Left forelimb (tissue), 1 donor: Measurements from ENCODE around the gene C2CD3.

Source experiments
- DNase-seq: peaks from one replicate; pipeline ENCODE4 v3.0.0-alpha.2; 2018; ENCODE audit warnings: low spot score

C2CD3 gene

DNA sequence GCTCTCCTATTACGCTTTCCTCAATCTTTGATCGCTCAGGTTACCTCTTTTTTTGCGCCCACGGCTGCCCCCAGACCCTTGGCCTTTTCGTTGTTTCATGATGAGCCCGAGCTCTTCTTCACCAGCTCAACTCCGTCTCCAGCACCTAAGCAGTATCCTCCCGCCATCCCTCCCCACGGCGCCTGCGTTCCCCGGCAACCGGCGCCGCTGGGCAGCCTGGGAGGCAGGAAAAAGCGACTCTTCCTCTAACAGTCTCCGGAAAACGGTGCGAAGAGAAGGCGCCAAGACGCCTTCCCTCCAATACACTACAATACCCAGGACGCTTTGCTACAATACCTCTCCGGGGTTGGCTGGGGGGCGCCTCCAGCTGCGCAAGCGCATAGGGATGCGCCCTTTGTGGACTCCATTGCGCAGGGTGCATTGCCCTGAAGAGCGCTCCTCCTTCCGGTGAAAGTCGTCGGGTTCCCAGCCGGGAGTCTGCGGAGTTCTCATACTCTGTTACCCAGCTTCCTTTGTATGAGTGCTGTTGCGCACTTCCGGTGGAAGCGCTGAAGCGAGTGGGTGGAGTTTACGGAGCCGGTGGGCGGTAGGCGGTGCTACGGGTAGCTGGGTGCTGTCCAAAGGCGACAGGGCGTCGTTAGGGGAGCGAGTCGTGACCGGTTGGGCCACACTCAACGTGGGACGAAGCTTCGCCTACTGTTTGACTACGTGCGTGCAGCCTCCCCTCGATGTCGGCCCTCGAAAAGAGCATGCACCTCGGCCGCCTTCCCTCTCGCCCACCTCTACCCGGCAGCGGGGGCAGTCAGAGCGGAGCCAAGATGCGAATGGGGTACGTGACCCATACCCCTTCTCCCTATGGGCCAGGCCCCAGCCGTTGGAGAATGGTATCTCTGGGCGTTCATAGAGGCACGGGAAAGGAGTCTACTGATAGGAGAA, at the start of gene C2CD3, which contains the start of gene PPME1:
TSS of gene C2CD3 (minus strand) at position 309 of the 936 bp plus-strand sequence. CDS start at position 99, 210 bp downstream.
TSS of gene PPME1 (plus strand) at position 596 of the 936 bp plus-strand sequence. CDS start at position 729, 133 bp downstream.
- DNase-seq = peak; percentile 98

DNA sequence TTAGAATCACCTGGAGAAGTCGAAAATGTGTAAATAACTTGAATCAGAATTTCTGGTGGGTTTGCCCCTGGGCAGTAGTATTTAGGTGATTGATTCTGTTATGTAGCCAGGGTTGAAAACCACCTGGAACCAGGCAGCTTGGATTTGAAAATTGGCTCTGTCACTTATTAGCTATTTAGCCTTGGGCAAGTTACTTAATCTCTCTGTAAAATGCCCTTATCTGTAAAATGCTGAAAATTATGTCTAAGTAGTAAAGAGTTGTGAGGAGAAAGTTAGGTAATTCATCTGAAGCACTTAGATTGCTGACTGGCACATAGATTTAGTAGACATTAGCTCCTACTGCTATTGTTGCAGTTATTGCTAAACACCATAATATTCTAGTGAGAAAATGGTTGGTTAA, 49.6 kb upstream of the C2CD3 start:
- DNase-seq = no peak

DNA sequence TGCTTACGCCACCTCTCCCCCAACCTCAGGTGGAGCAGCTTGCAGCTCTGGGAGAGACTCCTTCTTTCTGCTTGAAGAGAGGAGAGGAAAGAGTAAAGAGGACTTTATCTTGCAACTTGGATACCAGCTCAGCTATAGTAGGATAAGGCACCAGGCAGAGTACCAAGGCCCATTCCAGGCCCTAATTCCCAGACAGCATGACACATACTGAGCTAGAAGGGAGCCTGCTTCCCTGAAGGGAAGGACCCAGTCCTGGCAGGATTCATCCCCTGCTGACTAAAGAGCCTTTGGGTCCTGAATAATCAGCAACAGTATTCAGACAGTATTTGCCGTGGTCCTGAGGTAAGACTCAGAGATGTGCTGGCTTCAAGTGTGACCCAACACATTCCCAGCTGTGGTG, 41.7 kb upstream of the C2CD3 start:
- no peak for DNase-seq

DNA sequence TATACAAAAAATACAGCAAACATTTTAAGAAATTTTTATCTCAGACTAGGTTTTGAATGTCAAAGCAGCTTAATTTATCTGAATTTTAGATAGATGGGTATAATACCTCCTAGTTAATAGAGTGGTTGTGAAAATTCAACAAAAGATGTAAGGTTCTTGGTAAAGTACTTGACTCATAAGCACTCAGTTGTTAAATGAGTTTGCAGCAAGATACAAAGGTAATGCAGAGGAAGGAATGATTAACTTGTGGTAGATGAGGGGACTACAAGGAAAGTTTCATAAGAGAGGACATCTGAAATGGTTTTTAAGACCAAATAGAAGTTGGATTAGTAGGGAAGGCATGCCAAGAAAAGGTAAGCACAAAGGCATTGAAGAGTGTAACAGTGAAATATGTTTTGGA, 37.7 kb upstream of the C2CD3 start:
- DNase-seq = no peak

DNA sequence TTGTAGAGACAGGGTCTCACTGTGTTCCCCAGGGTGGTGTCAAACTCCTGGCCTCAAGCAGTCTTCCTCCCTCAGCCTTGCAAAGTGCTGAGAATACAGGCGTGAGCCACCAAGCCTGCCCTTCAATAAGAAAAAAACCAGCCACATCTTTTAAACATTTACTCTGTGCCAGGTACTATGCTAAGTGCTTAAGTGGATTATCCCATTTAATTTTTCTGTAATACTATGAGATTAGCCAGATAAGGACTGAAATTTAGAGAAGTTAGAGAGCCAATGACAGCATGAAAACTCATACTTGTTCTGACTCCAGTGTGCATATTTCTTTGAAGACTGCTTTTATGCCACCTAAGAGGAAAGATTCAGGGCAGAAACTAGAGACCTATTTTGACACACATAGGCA, 35.9 kb upstream of the C2CD3 start:
- DNase-seq = no peak

- no peak for DNase-seq
These were observed 34.4 kb upstream of the C2CD3 start for GRCh38 chr11:74205181-74205580.

DNA sequence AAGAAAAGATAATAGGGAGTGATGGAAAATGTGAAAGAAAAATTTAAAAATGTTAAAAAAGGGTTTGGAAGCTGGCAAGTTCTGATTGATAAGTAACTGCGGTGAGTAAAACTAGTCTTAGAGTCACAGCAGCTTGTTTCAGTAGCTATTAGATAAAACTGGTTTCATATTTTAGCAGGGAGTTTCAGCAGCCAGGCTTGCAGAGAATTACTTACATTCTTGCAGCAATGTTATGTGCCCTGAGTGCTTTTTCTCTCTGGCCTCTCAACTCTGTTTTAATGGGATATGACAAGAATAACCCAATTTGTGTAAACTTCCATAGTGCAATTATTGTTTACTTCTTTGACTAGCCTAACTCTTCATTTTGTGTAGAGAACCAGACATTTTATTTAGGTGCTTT, 33.9 kb upstream of the C2CD3 start:
- no peak for DNase-seq

- DNase-seq = no peak
These were observed 33.2 kb upstream of the C2CD3 start for GRCh38 chr11:74203966-74204365.

- no peak for DNase-seq
These were observed 26.1 kb upstream of the C2CD3 start for GRCh38 chr11:74196781-74197486.

DNA sequence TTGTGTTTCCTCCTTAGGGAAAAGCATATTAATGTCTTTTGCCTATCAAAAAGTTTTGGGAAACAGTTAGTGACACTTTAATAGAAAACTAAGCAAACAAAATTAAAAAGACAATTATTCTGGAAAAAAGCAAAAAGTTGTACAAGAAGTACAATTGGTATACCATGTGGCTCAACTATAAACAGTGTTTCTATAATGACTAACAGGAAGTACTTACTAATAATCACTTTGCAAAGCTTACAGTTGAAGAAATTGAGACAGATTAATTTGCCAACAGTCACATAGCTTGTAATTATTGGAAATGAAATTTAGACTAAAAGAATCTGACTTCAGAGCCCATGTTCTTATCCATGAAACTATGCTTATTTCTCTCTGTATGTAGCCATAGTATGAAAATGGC, 25.0 kb upstream of the C2CD3 start:
- no peak for DNase-seq

DNA sequence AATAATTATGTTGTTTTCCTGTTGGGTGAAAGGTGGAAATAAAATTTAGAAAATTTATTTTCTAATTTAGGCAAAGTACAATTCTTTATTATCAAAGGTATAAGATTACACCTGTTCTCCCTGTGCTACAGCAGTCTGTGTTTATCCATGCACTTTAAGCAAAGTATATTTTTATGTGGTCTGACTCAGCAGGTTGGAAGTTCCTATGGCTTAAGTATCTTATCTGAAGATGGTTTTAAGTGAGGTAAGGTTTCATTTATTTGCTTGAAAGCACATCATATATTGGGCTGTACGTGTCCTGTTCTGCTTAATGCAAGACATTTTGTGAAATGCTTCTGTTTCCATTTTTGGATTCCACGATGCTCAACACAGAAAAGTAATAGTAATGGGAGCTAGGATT, 14.9 kb upstream of the C2CD3 start:
- no peak for DNase-seq

DNA sequence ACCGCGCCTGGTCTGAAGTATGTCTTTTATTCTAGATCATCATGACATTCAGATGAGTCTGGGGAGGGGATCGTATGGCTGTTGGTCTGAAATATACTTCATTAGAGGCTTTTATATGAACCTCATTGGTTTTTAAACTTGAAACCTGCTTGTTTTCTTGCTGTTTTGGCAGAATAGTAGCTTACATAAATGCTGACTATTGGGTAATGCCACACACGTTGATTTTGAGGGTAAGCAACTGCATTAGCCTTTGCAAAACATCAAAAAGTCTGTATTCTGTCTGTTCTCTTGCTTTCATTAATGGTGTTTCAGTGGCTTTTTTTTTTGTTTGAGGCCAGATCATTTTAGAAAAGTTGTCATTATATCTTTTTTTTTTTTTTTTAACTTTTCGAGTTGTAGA, 14.5 kb upstream of the C2CD3 start:
- DNase-seq = no peak

- no peak for DNase-seq
These were observed 11.8 kb upstream of the C2CD3 start for GRCh38 chr11:74182635-74183034.

GRCh38 chr11:74179234-74180052, 8.6 kb upstream of the C2CD3 start:
- DNase-seq = no peak

- no peak for DNase-seq
These were observed 5.1 kb upstream of the C2CD3 start for GRCh38 chr11:74175920-74176319.

- no peak for DNase-seq
These were observed 1.2 kb upstream of the C2CD3 start for GRCh38 chr11:74171997-74172396.

GRCh38 chr11:74171630-74171968, 797 bp upstream of the C2CD3 start:
- no peak for DNase-seq

GRCh38 chr11:74169738-74170458, 904 bp downstream of the C2CD3 start:
- no peak for DNase-seq

DNA sequence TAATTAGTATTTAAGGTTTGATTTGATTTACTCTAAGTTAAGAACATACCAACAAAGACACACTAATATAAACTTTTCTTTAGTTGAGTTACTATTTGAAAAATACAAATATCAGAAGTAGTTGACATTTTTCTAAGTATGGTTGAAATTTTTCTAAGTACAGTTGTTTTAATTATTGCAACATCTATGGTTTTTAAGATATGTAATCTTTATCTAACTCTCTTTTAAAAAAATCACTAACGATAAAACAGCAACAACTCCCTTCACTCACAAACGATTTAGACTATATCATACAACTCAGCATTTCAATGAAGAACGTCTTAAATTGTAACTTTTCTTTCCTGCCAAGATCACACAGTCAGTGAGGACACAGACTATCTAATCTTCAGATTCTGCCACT, 2.0 kb downstream of the C2CD3 start:
- DNase-seq = no peak

GRCh38 chr11:74162681-74163467, 7.9 kb downstream of the C2CD3 start:
- DNase-seq = no peak

GRCh38 chr11:74159642-74160041, 11.2 kb downstream of the C2CD3 start:
- no peak for DNase-seq
